H9 (cell line): Measurements from ENCODE around the gene SLC2A11. TPM values are rescaled to one million over a fixed set of nuclear protein-coding genes. Genes with fewer than 3 reads are reported as not detected.
"Not testable (repeated sequence)": the region's sequence is repeated elsewhere in the genome, so short reads cannot be mapped to it uniquely, and the experiment has no call there.

Source experiments
- DNase-seq: peaks from one replicate; pipeline ENCODE4 v3.0.0-alpha.2; 2017
- H2AFZ ChIP-seq: one replicate; pipeline ENCODE4 v1.6.1; 2013; ENCODE audit warnings: mild to moderate bottlenecking, low read length, control low read depth, moderate library complexity
- H2AK5ac ChIP-seq: 2 replicates; pipeline ENCODE4 v1.6.1; 2013; ENCODE audit warnings: low read length, control low read depth, mixed read lengths; ENCODE audit not compliant: insufficient read length
- H2BK120ac ChIP-seq: one replicate; pipeline ENCODE4 v1.6.1; 2013; ENCODE audit warnings: low read depth, mild to moderate bottlenecking, low read length, control low read depth, inconsistent platforms; ENCODE audit not compliant: poor library complexity, severe bottlenecking
- H2BK12ac ChIP-seq: 2 replicates; pipeline ENCODE4 v1.6.1; 2013; ENCODE audit warnings: low read length, control low read depth, mixed read lengths, low read depth; ENCODE audit not compliant: insufficient read length
- H2BK15ac ChIP-seq: 2 replicates; pipeline ENCODE4 v1.6.1; 2013; ENCODE audit warnings: low read depth, low read length, control low read depth
- H2BK20ac ChIP-seq: one replicate; pipeline ENCODE4 v1.6.1; 2013; ENCODE audit warnings: low read depth, mild to moderate bottlenecking, low read length, control low read depth, inconsistent platforms; ENCODE audit not compliant: poor library complexity, severe bottlenecking
- H2BK5ac ChIP-seq: 2 replicates; pipeline ENCODE4 v1.6.1; 2013; ENCODE audit warnings: low read length, control low read depth, mixed read lengths; ENCODE audit not compliant: insufficient read length
- H3K14ac ChIP-seq: 2 replicates; pipeline ENCODE4 v1.6.1; 2013; ENCODE audit warnings: low read length, control low read depth; ENCODE audit not compliant: insufficient read depth
- H3K18ac ChIP-seq: 2 replicates; pipeline ENCODE4 v1.6.1; 2013; ENCODE audit warnings: low read depth, mild to moderate bottlenecking, mixed read lengths, low read length, control low read depth; ENCODE audit not compliant: insufficient read length
- H3K23ac ChIP-seq: 2 replicates; pipeline ENCODE4 v1.6.1; 2013; ENCODE audit warnings: low read length, control low read depth, mixed read lengths, low read depth; ENCODE audit not compliant: insufficient read length
- H3K23me2 ChIP-seq: 2 replicates; pipeline ENCODE4 v1.6.1; 2013; ENCODE audit warnings: low read depth, mild to moderate bottlenecking, mixed read lengths, low read length, control low read depth; ENCODE audit not compliant: insufficient read length, poor library complexity, severe bottlenecking
- H3K27ac ChIP-seq: 2 replicates; pipeline ENCODE4 v1.5.1; 2013; ENCODE audit warnings: low read length, control low read depth, mixed read lengths, low read depth; ENCODE audit not compliant: insufficient read length
- H3K27me3 ChIP-seq: 2 replicates; pipeline ENCODE4 v1.6.1; 2013; ENCODE audit warnings: low read length, control low read depth, inconsistent platforms; ENCODE audit not compliant: insufficient read depth
- H3K4ac ChIP-seq: 2 replicates; pipeline ENCODE4 v1.6.1; 2013; ENCODE audit warnings: low read depth, mild to moderate bottlenecking, control low read depth, inconsistent platforms, low read length, moderate library complexity
- H3K4me1 ChIP-seq: 2 replicates; pipeline ENCODE4 v1.6.1; 2013; ENCODE audit warnings: low read length, control low read depth, inconsistent platforms; ENCODE audit not compliant: insufficient read depth
- H3K4me2 ChIP-seq: 2 replicates; pipeline ENCODE4 v1.6.1; 2013; ENCODE audit warnings: low read length, control low read depth, mixed read lengths; ENCODE audit not compliant: insufficient read length, insufficient read depth
- H3K56ac ChIP-seq: 2 replicates; pipeline ENCODE4 v1.6.1; 2013; ENCODE audit warnings: low read depth, mild to moderate bottlenecking, mixed read lengths, low read length, control low read depth; ENCODE audit not compliant: insufficient read length
- H3K79me1 ChIP-seq: 2 replicates; pipeline ENCODE4 v1.6.1; 2013; ENCODE audit warnings: low read depth, mild to moderate bottlenecking, moderate library complexity, low read length, control low read depth, inconsistent platforms; ENCODE audit not compliant: insufficient read depth, poor library complexity, severe bottlenecking
- H3K79me2 ChIP-seq: 2 replicates; pipeline ENCODE4 v1.6.1; 2013; ENCODE audit warnings: low read length, control low read depth, inconsistent platforms; ENCODE audit not compliant: insufficient read depth
- H3K9ac ChIP-seq: 2 replicates; pipeline ENCODE4 v1.6.1; 2013; ENCODE audit warnings: low read length, control low read depth, mixed read lengths; ENCODE audit not compliant: insufficient read length; ENCODE audit errors: extremely low read depth
- H3K9me3 ChIP-seq: one replicate; pipeline ENCODE4 v1.6.1; 2013; ENCODE audit warnings: low read depth, low read length, inconsistent platforms; ENCODE audit not compliant: control insufficient read depth
- H3T11ph ChIP-seq: one replicate; pipeline ENCODE4 v1.6.1; 2013; ENCODE audit warnings: mild to moderate bottlenecking, low read length, control low read depth, inconsistent platforms
- H4K20me1 ChIP-seq: one replicate; pipeline ENCODE4 v1.6.1; 2013; ENCODE audit not compliant: control insufficient read depth, insufficient read length, insufficient read depth
- H4K5ac ChIP-seq: 2 replicates; pipeline ENCODE4 v1.6.1; 2013; ENCODE audit warnings: low read depth, mild to moderate bottlenecking, mixed read lengths, low read length, control low read depth; ENCODE audit not compliant: insufficient read length
- H4K8ac ChIP-seq: replicated peaks from 2 replicates; pipeline ENCODE4 v1.6.1; 2013; ENCODE audit warnings: low read length, control low read depth, mixed read lengths, low read depth; ENCODE audit not compliant: insufficient read length
- H4K91ac ChIP-seq: 2 replicates; pipeline ENCODE4 v1.6.1; 2013; ENCODE audit warnings: low read depth, mild to moderate bottlenecking, moderate library complexity, mixed read lengths, low read length, control low read depth; ENCODE audit not compliant: insufficient read length
- H3K27ac Mint-ChIP-seq, 3 experiments: 2 replicates in 2 of 3; 3 replicates in 1 of 3; pipeline ENCODE4 v1.8.0; 2020 to 2021; ENCODE audit warnings: mixed read lengths in 3 of 3, mild to moderate bottlenecking in 1 of 3, moderate library complexity in 1 of 3
- H3K27me3 Mint-ChIP-seq: 2 replicates; pipeline ENCODE4 v1.8.0; 2021; ENCODE audit warnings: low read depth, mild to moderate bottlenecking, moderate library complexity, mixed read lengths
- H3K36me3 Mint-ChIP-seq, 3 experiments: 2 replicates in 2 of 3; 3 replicates in 1 of 3; pipeline ENCODE4 v1.8.0; 2020 to 2021; ENCODE audit warnings: low read depth in 3 of 3, mixed read lengths in 3 of 3; ENCODE audit not compliant: insufficient read depth in 1 of 3
- H3K4me1 Mint-ChIP-seq, 2 experiments: 2 replicates each; pipeline ENCODE4 v1.8.0; 2020; ENCODE audit warnings: mixed read lengths in 2 of 2
- H3K4me3 Mint-ChIP-seq, 2 experiments: 2 replicates in 1 of 2; 3 replicates in 1 of 2; pipeline ENCODE4 v1.8.0; 2020 to 2021; ENCODE audit warnings: mild to moderate bottlenecking in 2 of 2, mixed read lengths in 2 of 2, moderate library complexity in 1 of 2
- H3K9me3 Mint-ChIP-seq, 2 experiments: 2 replicates in 1 of 2; 3 replicates in 1 of 2; pipeline ENCODE4 v1.8.0; 2020; ENCODE audit warnings: mild to moderate bottlenecking in 2 of 2, mixed read lengths in 2 of 2, moderate library complexity in 1 of 2
- WGBS: extraction: QIAGEN DNeasy Blood & Tissue Kit; methylation state at CpG from one replicate; pipeline ENCODE4 v1.1.7; 2013; ENCODE audit warnings: missing lambda C conversion rate, low lambda C conversion rate, mixed read lengths; ENCODE audit not compliant: insufficient read length; ENCODE audit errors: extremely low coverage; 5-methylcytosine and 5-hydroxymethylcytosine counted together
- total RNA-seq: library from RNA; stranded (reverse); gene quantifications from 2 replicates; pipeline ENCODE4 v1.2.1, GENCODE V29; 2021
- TF ChIP-seq, protein P1 (sequence below): fragments of 200-600 bp; sonication (generic); conservative IDR thresholded peaks from 3 replicates; pipeline ENCODE4 v1.8.0; 2021; ENCODE audit warnings: antibody characterized with exemption, mild to moderate bottlenecking

SLC2A11 gene
- total RNA-seq, 1 experiment from 2014 or later, result 15.0 TPM

- Histone ChIP-seq H4K20me1 (no peaks in the 10 kb centered on the region), H2BK5ac (no peak overlapping the region), H2BK120ac (no peak overlapping the region), H3K14ac (no peak overlapping the region), H3K4me1 (0 out of 2 replicates have a peak, but pooled peaks cover 2% of the 10 kb centered on the region), H3K4ac (no peak overlapping the region), H3K23ac (no peak overlapping the region), H3K18ac (no peak overlapping the region), H2BK12ac (no peak overlapping the region), H3K9ac (no peak overlapping the region), H3T11ph (no peak overlapping the region), H3K56ac (no peak overlapping the region), H3K23me2 (peaks cover 14% of the 10 kb centered on the region), H3K79me2 (no peaks in the 10 kb centered on the region), H3K27ac (no peak overlapping the region), H3K79me1 (no peaks in the 10 kb centered on the region), H2AFZ (no peak overlapping the region), H3K27me3 (no peaks in the 10 kb centered on the region), H2AK5ac (no peak overlapping the region), H4K8ac (no peak overlapping the region), H2BK20ac (no peak overlapping the region), H2BK15ac (no peak overlapping the region), H3K4me2 (no peak overlapping the region), H4K91ac (no peak overlapping the region), H3K9me3 (no peaks in the 10 kb centered on the region), H4K5ac (no peak overlapping the region)
- WGBS, result no CpG with 5 or more reads among the region's 4 CpGs
- TF ChIP-seq, protein P1, sequence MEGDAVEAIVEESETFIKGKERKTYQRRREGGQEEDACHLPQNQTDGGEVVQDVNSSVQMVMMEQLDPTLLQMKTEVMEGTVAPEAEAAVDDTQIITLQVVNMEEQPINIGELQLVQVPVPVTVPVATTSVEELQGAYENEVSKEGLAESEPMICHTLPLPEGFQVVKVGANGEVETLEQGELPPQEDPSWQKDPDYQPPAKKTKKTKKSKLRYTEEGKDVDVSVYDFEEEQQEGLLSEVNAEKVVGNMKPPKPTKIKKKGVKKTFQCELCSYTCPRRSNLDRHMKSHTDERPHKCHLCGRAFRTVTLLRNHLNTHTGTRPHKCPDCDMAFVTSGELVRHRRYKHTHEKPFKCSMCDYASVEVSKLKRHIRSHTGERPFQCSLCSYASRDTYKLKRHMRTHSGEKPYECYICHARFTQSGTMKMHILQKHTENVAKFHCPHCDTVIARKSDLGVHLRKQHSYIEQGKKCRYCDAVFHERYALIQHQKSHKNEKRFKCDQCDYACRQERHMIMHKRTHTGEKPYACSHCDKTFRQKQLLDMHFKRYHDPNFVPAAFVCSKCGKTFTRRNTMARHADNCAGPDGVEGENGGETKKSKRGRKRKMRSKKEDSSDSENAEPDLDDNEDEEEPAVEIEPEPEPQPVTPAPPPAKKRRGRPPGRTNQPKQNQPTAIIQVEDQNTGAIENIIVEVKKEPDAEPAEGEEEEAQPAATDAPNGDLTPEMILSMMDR, result no peak
- Mint-ChIP-seq H3K27me3 (no peaks in the 10 kb centered on the region), H3K36me3 (peaks cover 6 to 8% (median 7%) of the 10 kb centered on the region in 3 experiments; a peak in 4 of 7 replicates), H3K4me1 (peaks cover 20 to 21% of the 10 kb centered on the region in 2 experiments), H3K27ac (no peak overlapping the region), H3K4me3 (peak overlapping the region; percentile 83; a peak in 3 of 5 replicates), H3K9me3 (no peaks in the 10 kb centered on the region; a peak in 1 of 5 replicates)
- no peak for DNase-seq
Observed at GRCh38 chr22:23859201-23859600, 1.5 kb downstream of the SLC2A11 start.

- not testable (repeated sequence) for H3K9me3 ChIP-seq, H2BK20ac ChIP-seq, H4K8ac ChIP-seq, H3K27me3 ChIP-seq, H3T11ph ChIP-seq, H4K91ac ChIP-seq, H3K18ac ChIP-seq, H3K36me3 Mint-ChIP-seq, H3K9me3 Mint-ChIP-seq, H3K14ac ChIP-seq, H2AK5ac ChIP-seq, H2BK5ac ChIP-seq, H3K27me3 Mint-ChIP-seq, H2BK12ac ChIP-seq, H3K27ac Mint-ChIP-seq, H3K23ac ChIP-seq, H3K27ac ChIP-seq, H3K79me1 ChIP-seq, H4K5ac ChIP-seq, H3K4me2 ChIP-seq, H4K20me1 ChIP-seq, H2AFZ ChIP-seq, H2BK15ac ChIP-seq, H3K79me2 ChIP-seq, H3K56ac ChIP-seq, H3K4me3 Mint-ChIP-seq, H3K4ac ChIP-seq, H2BK120ac ChIP-seq, DNase-seq, H3K9ac ChIP-seq, H3K4me1 ChIP-seq
- peaks cover 20 to 21% of the 10 kb centered on the region in 2 experiments for H3K4me1 Mint-ChIP-seq
- H3K23me2 ChIP-seq, result peaks cover 14% of the 10 kb centered on the region
- WGBS, result no CpG with 5 or more reads among the region's 8 CpGs
Observed at GRCh38 chr22:23860187-23860586, 2.5 kb downstream of the SLC2A11 start.
